Hippocampal formation (tissue), 2 donors: Measurements from ENCODE around the gene SPAG16.
"Not testable (repeated sequence)": the region's sequence is repeated elsewhere in the genome, so short reads cannot be mapped to it uniquely, and the experiment has no call there.

Experiments used
- DNase-seq, 2 donors: peaks; one replicate each; lab custom pipeline; 2025; lab: John Stamatoyannopoulos, UW

Gene SPAG16

DNA sequence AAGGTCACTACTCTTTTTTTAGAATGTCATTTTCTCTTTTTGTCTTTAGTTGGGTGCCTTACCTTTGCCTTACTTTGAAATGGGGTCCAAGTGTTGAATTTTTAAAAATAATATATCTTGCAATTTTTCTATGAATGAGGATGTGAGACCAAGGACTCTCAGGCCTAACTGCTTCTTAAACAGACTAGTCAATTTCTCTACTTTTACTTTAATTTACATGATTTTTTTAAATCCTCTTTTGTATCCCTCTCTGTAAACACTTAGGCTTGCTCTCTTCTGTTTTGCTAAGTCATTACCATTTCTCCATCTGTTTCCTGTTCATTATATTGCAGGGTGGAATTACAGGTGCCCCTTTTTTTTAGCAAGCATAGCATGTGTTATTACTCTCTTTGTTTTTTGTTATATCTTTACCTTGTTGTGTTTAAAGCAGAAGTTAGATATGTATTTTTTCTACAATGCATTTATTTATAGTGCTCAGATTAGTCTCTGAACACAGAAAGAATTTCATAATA is 261.8 kb downstream of the SPAG16 start:
- no peak for DNase-seq

DNA sequence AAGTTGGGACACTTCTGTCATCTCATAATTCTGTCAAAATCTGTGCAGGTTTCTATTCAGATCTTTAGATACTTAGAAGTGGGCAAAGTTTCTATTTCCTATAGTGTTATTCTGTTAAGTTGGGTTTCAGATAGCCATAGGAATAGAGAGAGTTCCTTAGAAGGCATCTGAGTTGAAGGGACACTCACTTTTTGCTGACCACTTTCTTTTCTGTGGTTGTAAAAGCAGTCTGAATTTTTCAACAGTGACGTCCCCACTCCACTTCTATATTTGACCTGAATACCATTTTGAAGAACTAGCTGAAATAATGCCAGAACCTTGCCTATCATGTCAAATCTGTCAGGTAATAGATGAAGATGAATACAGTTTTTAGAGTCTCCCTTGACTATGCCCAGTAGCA is 267.3 kb downstream of the SPAG16 start:
- no peak for DNase-seq

DNA sequence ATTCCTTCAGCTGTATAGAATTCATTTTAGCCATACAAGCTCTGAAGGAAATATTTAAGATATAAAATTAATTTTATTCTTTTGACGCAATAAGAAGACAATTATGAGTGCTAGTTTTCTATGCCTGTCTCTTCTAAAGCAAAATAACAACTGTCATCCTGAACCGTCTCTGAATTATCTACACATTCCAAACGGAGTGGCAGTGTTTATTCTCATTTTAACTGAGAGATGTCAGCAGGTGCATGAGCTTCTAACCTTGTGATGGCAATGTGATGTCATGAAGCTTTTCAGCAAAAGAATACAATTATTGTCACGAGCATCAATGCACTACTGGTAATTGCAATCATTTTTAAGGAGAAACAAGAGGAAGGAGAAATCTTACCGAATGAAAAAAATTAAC is 274.8 kb downstream of the SPAG16 start:
- DNase-seq = no peak

DNA sequence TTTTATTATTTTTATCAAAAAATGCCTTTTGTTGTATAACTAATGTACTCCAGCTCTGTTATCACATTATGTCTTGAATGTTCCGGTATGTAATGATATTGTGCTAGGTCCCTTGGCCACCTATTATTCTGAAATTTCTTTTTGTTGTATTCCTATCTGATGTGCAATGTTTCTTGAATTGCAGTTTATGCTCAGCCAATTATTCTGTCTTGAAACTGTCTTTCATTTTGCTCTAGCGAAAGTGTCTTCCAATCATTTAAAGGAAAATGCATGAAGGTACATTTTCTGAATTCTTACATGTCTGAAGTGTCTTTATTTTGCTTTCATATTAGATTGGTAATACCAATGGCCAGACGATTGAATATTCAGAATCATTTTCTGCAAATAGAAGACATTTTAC is 277.5 kb downstream of the SPAG16 start:
- no peak for DNase-seq

GRCh38 chr2:213562539-213563180 is 278.4 kb downstream of the SPAG16 start:
- DNase-seq = no peak

- DNase-seq = no peak
Measured at GRCh38 chr2:213566846-213567245, 282.6 kb downstream of the SPAG16 start.

GRCh38 chr2:213609570-213610170 is 325.4 kb downstream of the SPAG16 start:
- no peak for DNase-seq

- DNase-seq = no peak
Measured at GRCh38 chr2:213627054-213627710, 342.9 kb downstream of the SPAG16 start.

DNA sequence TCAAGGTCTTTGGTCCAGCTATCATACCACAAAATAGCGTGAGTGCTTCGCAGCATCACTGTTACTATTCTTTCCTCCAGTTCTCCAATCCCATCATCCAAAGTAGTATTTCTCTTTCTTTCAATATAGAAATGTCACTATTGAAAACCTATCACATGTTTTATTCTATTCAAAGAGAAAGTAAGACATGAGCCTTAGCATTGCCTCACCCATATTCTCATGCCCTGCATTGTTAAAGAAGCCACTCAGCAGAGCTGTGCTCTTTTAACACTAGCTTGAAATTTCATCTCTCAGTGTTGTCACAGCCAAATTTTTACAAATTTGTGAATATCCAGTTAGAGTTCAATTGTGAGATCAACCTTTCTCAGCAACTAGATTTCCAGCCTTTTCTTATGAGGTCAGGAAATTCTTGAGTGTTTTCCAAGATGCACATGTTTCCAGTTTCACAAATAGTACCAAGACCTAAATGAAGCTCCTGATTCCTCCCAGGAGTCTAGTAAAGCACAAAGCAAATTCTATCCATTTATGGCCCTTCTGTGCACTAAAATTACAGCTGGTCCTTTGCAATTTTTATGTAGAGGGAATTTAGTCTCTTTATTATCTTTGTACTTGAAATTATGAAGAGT is 343.7 kb downstream of the SPAG16 start:
- DNase-seq = no peak

DNA sequence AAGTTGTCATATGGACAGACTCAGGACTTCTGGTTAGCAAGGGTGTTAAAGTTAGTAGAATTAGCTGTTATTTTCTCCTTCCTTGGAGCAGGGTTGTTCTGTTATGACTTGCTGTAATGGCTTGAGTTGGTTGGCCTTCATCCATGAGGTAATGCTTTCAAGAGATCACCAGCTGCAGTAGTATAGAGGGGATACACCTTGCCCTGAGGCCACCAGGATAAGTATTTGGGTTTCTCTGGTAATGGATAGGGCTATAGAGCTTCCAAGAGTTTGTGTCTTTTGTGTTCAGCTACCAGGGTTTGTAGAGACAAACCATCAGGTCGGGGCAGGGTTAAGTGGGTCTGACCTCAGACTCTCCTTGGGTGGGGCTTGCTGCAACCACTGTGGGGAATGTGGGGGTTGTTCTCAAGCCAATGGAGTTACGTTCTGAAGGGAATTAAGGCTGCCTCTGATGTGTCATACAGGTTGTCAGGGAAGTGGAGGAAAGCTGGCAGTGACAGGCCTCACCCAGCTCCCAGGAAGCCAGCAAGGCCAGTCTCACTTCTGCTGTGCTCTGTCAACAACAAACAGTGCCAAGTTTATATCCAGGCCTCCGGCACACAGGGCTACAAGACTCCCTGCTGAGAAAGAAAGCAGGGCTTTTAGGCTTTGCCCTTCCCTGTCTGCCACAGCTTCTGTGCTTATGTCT is 356.6 kb downstream of the SPAG16 start:
- no peak for DNase-seq

DNA sequence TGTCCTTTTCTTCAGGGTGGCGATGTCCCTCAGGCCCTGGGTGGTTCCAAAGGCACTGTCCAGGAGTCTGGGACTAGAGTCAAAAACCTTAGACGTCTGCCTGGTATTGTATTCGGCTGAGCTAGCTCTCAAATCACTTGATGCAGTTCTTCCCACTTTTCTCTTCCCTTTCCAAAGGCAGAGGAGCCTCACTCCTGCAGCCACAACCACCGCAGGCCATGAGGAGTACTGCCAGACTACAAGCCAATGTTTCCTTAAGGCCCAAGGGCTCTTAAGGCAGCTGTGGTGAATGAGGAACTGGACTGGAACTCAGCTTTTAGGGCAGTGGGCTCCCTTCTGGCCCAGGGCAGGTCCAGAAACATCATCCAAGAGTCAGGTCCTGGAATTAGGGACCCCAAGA is 360.7 kb downstream of the SPAG16 start:
- no peak for DNase-seq

DNA sequence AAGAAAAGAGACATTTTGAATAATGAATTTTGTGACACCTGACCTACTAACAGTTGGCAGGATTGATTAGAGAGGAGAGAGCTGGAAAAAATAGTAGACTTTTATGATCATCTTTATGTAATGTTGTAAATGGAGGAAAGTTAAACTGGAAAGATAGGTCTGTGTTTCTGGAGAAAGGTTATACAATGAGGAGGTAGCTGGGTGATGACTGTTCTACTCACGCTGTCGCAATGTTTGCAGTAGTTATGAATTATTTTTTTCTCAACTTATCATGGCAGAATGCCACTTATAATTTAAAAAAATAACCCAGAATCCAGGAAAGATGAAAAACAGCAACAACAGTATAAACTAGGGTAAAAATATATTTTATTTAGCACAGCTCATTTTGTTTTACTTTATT is 364.9 kb downstream of the SPAG16 start:
- no peak for DNase-seq

DNA sequence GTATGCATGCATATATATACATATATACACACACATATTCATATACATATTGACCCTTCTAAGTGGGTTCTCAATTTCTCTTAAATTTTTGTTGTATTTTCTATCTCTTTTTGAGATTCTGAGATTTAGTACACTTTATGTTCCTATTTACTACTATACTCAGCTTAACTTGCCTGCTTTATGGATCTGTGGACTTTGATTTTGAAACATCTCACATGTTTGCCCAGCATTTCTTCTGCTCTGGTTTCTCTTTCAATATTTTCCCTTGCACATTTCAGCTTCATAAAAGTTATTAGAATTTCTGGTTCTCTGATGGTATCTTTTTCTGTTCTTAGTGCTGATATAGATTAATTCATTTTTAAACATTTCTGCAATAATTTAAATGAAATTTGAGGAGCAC is 380.6 kb downstream of the SPAG16 start:
- no peak for DNase-seq

DNA sequence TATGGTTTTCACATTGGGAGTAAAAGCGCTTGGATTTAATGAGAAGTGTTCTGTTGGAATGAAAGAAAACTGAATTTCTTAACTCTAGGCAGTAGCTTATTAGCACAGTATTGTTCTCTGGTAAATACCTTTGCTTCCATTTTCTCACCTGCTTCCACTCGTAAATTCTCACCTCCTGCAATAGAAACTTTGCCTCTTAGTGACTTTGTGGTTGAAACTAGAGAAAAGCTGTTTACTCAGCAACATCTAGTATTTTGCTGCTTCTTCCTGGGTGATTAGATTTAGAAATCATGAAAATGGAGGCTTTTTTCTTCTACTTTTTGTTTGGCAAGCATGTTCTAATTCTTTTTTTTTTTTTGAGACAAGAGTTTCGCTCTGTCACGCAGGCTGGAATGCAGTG is 385.4 kb downstream of the SPAG16 start:
- DNase-seq = no peak

- DNase-seq = no peak
Measured at GRCh38 chr2:213678437-213679218, 394.4 kb downstream of the SPAG16 start.

GRCh38 chr2:213679894-213680293 is 395.6 kb downstream of the SPAG16 start:
- DNase-seq = no peak

DNA sequence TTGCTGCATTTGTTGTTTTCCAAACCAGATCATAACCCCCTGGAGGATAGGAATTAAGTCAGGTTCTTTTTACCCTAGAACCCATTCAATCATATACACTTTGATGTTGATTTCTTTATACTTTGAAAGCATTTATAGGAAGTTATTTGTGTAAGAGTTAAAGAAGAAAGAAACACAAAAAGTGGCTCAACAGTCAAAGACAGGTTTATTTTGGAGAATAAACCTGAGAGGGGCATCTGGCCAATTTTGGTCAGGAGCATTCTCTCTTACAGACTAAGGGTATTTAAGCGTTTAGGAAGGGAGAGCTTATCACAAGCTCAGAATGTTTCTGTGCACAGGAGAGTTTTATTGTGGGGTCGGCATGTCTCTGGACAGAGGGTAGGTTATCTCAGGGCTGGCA is 398.0 kb downstream of the SPAG16 start:
- no peak for DNase-seq

DNA sequence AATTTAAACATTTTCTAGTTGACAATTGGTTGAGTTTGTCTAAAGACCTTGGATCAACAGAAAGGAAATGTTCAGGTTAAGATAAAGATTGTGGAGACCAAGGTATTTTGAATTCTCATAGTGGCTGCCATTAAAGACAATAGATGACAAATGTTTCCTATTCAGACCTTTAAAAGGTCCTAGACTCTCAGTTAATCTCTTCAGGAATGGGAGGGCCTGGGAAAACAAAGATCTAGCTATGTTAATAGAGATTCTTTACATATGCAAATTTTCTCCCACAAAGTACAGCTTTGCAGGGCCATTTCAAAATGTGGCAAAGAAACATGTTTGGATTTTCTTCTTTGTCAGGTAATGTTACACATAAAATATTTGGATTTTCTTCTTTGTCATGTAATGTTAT is 403.9 kb downstream of the SPAG16 start:
- DNase-seq = no peak

- not testable (repeated sequence) for DNase-seq
Measured at GRCh38 chr2:213688825-213689224, 404.6 kb downstream of the SPAG16 start.

DNA sequence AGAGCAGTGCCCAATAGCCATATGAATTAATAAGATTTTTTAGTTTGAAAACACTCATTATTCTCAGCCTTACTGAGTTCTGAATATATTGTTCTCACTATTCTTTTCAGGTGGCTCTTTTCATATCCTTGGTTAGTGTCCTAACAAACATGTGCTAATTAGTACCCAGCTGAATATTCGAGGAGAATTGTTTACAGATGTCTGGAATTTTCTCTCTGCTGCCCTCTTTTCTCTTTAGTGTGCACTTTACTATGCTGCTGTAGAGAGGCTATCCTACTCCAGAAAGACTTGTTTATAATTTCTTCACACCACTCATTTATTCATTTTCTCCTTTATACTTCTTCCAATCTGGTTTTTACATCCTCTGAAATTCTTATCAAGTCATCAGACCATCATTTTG is 405.3 kb downstream of the SPAG16 start:
- no peak for DNase-seq

GRCh38 chr2:213691351-213691750 is 407.1 kb downstream of the SPAG16 start:
- no peak for DNase-seq
